MG63 (cell line): ENCODE measurements around the gene DHCR7. TPM values are rescaled to one million over a fixed set of nuclear protein-coding genes. Genes with fewer than 3 reads are reported as not detected.

ENCODE experiments used
- DNase-seq: peaks from one replicate; pipeline ENCODE4 v3.0.0-alpha.2; 2020
- H3K27me3 ChIP-seq: fragments of 250-450 bp; sonication (Bioruptor Pico); 2 replicates; pipeline ENCODE4 v1.5.1; 2020; ENCODE audit warnings: mild to moderate bottlenecking, moderate library complexity
- H3K36me3 ChIP-seq: fragments of 250-450 bp; sonication (Bioruptor Pico); 2 replicates; pipeline ENCODE4 v1.5.1; 2020; ENCODE audit warnings: mild to moderate bottlenecking, moderate library complexity
- H3K4me3 ChIP-seq: fragments of 250-450 bp; sonication (Bioruptor Pico); 2 replicates; pipeline ENCODE4 v1.5.1; 2020; ENCODE audit warnings: mild to moderate bottlenecking, moderate library complexity
- H3K9me3 ChIP-seq: fragments of 250-450 bp; sonication (Bioruptor Pico); 2 replicates; pipeline ENCODE4 v1.5.1; 2020; ENCODE audit warnings: mild to moderate bottlenecking, moderate library complexity
- total RNA-seq: library from RNA; depleted of rRNA; stranded (reverse); fragments of >200 nt; shearing (Covaris generic); gene quantifications from 2 replicates; pipeline ENCODE4 v1.2.3, GENCODE V29; 2014; ENCODE audit warnings: low replicate concordance

DHCR7 gene
- total RNA-seq, 1 experiment from 2014 or later = 32.4 TPM

DNA sequence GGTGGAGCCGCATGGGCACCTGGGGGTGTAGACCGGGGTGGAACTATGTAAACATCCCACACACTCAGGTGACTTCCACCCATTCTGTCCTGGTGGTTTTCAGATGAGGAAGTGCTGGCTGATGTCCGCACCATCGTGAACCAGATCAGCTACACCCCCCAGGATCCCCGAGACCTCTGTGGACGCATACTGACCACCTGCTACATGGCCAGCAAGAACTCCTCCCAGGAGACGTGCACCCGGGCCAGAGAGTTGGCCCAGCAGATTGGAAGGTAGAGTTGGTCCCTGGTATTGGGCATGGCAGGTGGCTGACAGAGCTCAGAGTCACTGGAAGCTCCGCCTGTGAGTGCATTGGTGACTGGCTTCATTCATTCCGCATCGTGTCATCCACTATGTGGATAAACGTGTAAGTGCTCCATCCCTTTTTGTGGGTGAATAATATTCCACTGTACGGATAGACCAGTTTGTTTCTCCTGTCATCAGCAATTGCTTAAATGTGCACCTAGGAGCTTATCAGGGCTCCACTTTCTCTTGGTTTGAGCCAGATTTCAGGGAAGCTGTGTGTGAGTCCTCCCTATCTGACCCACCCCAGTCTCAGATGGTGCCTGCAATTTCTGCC, 34.7 kb upstream of the DHCR7 start:
- H3K36me3 ChIP-seq = no peaks in the 10 kb centered on the region; the same call in 1 of the 2 replicates
- H3K4me3 ChIP-seq = no peak overlapping the region
- no peak for DNase-seq
- H3K9me3 ChIP-seq = no peaks in the 10 kb centered on the region
- H3K27me3 ChIP-seq = no peaks in the 10 kb centered on the region

DNA sequence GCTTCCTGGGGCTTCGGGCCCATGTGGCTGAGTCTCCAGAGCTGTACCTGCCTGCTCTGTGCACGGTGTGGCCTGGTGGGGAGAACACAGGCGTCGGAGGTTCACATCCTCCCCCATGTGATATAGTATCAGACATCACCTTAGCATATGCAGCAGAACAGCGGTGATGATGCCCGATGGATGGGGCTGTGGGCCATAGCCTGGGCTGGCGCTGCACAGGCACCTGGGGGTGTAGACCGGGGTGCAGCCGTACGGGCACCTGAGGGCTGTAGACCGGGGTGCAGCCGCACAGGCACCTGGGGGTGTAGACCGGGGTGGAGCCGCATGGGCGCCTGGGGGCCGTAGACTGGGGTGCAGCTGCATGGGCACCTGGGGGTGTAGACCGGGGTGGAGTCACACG, 34.0 kb upstream of the DHCR7 start:
- no peak for DNase-seq
- no peak overlapping the region for H3K4me3 ChIP-seq
- no peaks in the 10 kb centered on the region for H3K9me3 ChIP-seq
- no peaks in the 10 kb centered on the region for H3K27me3 ChIP-seq
- no peaks in the 10 kb centered on the region; the same call in 1 of the 2 replicates for H3K36me3 ChIP-seq

DNA sequence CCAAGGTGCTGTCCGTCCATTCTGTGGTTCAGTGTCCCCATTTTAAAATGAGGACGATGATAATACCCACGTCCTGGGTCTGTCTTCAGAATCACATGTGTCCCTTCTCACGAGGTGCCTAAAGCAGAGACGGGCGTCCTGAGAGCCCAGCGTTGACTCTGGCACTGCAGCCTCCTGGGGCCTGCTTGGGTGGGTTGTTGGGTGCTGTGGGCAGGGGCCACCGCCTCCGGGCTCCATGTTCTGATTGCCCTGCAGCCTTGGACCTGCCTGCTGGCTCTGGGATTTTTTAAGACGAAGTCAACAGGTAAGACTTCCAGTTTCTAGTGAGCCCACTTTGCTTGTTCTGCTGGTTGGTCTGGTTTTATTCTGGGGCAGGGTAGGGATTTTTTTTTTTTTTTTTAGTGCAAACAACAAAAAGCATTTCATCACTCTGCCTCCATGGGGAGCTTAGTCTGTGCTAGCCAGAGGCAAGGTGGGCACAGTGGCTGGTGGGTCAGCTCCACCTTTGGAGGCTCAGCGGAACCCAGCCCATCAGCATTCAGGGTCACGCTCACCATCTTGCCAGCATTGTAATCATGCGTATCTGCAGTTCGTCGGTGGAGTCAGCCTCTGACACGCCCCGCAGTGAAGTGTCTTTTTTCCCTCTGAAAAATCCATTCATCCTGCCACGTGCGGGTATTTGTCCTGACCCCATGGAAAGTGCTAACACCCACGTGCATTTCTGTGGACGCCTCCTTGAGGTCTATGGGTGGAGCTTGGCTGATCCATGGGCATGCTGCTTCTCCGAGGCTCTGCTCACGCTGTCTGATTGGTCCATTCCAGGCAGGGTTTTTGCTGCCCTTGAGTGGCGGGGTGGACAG, 33.1 kb upstream of the DHCR7 start:
- no peaks in the 10 kb centered on the region; the same call in 1 of the 2 replicates for H3K36me3 ChIP-seq
- DNase-seq = no peak
- no peaks in the 10 kb centered on the region for H3K9me3 ChIP-seq
- H3K4me3 ChIP-seq = no peak overlapping the region
- H3K27me3 ChIP-seq = no peaks in the 10 kb centered on the region

DNA sequence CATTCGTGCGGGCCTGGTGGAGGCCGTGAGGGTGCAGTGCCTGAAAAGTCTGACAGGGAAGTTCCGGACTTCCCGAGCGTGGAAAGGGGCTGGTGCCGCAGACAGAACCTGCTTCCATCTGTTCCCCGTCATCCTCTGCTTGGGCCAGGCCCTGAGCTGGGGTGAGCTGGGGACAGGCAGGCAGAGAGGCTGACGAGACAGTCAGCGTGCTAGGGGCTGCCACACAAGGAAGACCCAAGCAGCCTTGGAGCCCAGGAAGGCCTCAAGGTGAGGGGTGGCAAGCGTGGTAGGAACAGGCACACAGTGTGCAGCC, 30.3 kb upstream of the DHCR7 start:
- Histone ChIP-seq H3K36me3 (no peaks in the 10 kb centered on the region; the same call in 1 of the 2 replicates), H3K9me3 (no peaks in the 10 kb centered on the region), H3K4me3 (no peak overlapping the region), H3K27me3 (no peaks in the 10 kb centered on the region)
- DNase-seq = no peak

DNA sequence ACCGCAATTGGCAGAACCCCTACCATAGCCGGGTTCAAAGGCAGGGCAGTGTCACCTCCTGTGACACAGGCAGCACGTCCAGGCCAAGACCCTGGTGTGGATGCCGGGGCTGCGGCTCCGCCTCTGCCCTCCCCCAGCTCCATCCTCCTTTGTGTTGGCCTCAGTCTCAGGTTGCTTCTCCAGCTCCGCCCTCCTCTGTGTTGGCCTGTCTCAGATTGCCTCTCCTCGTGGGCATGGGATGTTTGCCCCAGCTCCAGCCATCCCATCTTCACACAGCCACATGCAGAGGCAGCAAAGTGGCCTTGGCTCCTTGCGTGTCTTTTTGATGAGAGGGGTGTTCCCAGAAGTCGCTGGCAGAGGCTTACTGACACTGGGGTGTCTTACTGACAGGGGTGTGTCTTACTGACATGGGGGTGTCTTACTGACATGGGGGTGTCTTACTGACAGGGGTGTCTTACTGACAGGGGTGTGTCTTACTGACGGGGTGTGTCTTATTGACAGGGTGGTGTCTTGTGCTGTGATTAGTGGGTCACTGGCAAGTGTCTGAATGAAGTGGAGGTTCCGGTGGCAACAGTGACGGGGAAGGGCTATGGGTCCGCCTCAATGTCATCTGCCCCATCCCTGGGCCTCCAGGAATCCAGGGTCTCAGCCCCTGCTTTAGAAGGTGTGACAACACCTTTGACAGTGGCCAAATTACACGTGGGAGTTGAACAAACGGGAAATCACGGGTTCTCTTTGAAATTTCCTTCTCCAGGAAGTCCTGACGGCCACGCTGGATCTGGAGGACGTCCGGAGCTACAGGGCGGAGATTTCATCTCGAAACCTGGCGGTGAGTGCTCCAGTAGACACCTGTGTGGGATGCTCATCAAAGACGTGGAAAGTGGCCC, 29.7 kb upstream of the DHCR7 start:
- Histone ChIP-seq H3K27me3 (no peaks in the 10 kb centered on the region), H3K9me3 (no peaks in the 10 kb centered on the region), H3K4me3 (no peak overlapping the region), H3K36me3 (no peaks in the 10 kb centered on the region; the same call in 1 of the 2 replicates)
- DNase-seq = no peak

DNA sequence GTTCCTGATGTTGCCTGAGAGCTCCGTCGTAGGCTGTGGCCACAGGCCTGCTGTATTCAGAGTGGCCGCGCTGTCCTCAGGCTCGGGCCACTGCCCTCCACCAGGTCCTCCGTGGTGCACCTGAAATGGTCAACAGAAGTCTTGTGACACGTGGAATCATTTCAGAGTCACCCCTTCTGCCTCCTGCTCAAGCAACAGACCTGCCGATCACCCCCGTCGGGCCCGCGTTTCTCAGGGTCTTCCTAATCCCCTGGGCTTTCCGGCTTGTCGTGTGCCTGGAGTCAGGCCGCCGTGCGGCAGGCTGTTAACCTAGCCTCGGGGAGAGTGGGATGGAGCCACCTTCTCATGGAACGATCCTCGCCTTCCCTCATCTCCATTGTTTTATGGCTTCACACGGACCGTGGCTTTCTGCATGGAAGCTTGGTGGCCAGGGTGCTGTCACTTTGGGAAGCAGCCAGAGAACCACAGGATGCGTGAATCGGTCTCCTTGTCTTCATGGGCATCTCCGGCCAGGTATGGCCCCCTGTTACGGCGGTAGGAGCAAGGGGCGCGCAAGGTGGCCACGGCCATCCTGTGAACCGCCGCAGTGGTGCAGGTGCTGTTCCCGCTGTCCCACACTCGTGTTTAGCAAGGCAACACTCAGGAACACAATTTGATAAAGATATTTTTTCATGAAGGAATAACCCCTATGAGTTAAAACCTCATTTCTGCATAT, 28.9 kb upstream of the DHCR7 start:
- H3K9me3 ChIP-seq = no peaks in the 10 kb centered on the region
- no peak for DNase-seq
- H3K36me3 ChIP-seq = no peaks in the 10 kb centered on the region; the same call in 1 of the 2 replicates
- H3K4me3 ChIP-seq = no peak overlapping the region
- no peaks in the 10 kb centered on the region for H3K27me3 ChIP-seq

DNA sequence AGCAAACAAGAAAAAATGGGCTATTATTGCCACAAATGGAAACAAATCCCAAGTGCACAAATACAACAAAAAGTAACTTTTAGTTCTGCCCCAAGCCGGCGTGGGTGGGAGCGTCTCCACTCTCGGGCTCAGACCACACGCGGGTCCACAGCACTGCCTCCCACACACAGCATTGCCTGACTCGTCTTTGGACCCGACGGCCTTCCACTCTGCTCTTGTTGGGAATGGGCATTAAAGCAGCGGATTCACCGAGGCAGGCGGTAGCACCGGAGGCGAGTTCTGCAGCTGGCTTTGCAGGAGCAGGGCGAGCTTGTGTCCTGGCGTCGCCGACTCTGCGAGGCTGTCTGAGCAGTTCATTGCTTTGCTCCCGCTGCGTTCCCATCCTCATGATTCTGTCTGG, 27.8 kb upstream of the DHCR7 start:
- H3K9me3 ChIP-seq = no peaks in the 10 kb centered on the region
- no peaks in the 10 kb centered on the region for H3K27me3 ChIP-seq
- H3K4me3 ChIP-seq = no peak overlapping the region
- no peak for DNase-seq
- no peaks in the 10 kb centered on the region; the same call in 1 of the 2 replicates for H3K36me3 ChIP-seq

DNA sequence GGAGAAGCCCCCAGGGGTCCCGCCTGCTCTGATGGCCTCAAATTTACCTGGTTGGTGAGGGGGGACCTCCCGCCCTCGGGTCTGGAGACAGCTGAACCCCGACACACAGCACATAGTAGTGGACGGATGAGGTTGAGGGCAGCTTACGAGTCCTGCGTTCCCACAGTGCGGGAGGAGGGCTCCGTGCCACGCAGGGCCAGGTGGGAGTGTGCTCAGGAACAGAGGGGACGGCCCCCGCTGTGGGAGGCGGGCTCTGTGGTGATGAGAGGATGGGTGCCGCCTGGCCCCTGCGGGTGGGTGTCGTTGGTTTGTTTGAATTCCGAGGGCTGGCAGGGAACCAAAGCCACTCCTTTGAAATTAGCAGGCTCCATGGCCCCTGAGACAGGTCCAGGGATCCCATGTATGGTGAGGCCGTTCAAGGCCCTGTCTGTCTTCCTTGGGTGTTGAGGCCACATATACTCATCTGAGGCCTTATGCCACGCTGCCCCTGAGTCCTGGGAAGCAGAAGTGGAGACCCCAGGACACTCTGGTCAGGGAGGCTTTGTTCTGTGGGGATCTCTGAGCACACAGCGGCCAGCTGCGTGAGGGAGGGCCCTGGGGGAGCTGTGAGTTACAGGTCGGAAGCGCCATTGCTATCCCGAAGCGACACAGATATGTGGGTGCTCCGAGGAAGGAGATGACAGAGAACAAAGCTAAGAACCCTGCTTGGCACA, 26.7 kb upstream of the DHCR7 start:
- Histone ChIP-seq H3K36me3 (no peaks in the 10 kb centered on the region; the same call in 1 of the 2 replicates), H3K9me3 (no peaks in the 10 kb centered on the region), H3K27me3 (no peaks in the 10 kb centered on the region), H3K4me3 (no peak overlapping the region)
- DNase-seq = no peak

DNA sequence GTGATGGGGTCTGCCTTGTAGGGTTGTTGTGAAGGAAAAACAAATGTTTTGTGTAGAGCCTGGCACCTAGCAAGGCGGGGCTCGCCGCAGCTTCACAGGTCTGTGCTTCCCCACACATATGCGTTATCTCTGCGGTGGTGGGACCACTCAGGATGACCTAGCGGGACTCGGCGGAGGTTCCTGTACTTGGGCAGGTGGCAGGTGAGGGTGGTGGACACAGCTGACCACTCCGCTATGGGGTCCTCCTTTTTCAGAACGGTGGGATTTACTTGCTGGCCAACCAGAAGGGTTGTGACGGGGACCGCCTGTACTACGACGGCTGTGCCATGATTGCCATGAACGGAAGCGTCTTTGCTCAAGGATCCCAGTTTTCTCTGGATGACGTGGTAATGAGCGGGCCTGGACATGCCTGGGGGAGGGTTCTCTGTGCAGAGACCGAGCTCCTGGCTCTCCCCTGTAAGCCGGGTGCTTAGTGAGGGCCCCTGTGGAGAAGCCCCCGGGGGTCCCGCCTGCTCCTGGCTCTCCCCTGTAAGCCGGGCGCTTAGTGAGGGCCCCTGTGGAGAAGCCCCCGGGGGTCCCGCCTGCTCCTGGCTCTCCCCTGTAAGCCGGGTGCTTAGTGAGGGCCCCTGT, 26.1 kb upstream of the DHCR7 start:
- Histone ChIP-seq H3K4me3 (no peak overlapping the region), H3K9me3 (no peaks in the 10 kb centered on the region), H3K36me3 (no peaks in the 10 kb centered on the region; the same call in 1 of the 2 replicates), H3K27me3 (no peaks in the 10 kb centered on the region)
- no peak for DNase-seq

DNA sequence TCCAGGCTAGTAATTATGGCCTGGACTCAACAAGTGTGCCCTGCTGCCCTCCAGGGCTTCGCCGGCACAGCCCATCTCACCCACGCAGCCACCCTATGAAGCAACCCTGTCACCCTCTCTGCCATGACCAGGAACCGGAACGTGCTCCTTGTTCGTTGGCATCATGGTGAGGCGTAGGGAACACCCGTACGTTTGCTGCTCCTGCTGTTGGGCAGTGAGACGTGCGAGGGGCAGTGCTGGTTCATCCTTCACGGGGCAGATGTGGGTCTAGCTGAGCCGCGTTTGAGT, 25.5 kb upstream of the DHCR7 start:
- H3K4me3 ChIP-seq = no peak overlapping the region
- no peaks in the 10 kb centered on the region; the same call in 1 of the 2 replicates for H3K36me3 ChIP-seq

DNA sequence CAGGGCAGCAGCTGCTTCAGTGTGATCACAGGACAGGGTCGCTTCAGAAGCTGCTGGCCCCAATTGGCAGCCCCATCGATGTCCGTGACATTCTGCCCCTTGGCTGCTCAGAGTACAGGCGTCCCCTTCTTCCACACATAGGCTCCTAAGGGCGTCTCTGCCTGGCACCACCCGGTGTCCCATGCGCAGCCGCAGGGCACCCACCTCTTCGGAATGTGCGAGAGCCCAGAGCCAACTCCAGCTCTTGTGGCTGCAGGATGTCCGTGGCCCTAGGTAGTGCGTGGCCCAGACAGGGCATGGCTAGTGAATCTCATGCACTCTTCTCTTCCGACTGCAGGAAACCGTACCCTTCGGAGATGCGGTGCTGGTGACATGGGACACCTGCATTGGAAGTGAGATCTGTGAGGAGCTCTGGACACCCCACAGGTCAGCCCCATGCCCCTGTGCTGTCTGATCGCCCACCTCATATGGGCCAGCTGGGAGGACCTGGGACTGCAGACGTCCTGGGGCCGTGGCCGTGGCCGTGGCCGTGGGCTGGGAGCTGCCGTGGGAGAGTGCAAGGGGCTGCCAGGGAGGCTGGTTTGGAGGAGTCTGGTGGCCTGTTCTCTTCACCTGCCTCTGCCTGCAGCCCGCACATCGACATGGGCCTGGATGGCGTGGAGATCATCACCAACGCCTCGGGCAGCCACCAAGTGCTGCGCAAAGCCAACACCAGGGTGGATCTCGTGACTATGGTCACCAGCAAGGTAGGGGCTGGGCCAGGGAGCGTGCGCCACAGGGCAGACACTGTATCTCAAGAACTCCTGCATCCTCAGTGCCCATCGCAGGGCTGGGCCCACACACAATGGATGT, 25.0 kb upstream of the DHCR7 start:
- Histone ChIP-seq H3K36me3 (no peaks in the 10 kb centered on the region; the same call in 1 of the 2 replicates), H3K4me3 (no peak overlapping the region), H3K9me3 (no peaks in the 10 kb centered on the region), H3K27me3 (no peaks in the 10 kb centered on the region)
- DNase-seq = no peak

More for the DNA sequence above, 25.5 kb upstream of the DHCR7 start:
- DNase-seq = no peak
- Histone ChIP-seq H3K9me3 (no peaks in the 10 kb centered on the region), H3K27me3 (no peaks in the 10 kb centered on the region)

DNA sequence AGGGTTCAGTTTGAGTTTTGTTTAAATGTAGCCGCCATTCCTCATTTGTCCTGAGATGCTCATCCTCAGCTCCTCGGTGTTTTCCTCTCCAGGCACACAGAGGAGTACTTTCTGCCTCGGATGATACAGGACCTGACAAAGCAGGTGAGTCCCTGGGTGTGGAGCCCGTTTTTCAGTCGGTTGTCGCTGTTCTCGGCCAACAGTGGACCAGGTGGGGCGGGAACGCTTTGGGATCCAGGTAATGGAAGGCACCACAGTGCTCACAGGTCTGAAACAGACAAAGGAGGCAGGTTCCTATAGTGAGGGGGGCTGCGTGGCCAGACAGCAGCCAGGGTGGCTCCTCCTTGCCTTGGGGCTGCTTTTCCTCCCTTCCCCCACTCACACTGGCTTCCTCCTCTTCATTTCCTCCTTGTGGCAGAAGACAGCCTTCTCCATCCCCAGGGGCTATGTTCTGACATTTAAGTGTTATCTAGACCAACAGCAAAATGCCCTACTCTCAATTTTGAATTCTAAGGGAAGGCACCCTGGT, 24.2 kb upstream of the DHCR7 start:
- no peak for DNase-seq
- Histone ChIP-seq H3K36me3 (peaks cover 3% of the 10 kb centered on the region), H3K9me3 (no peaks in the 10 kb centered on the region), H3K4me3 (no peak overlapping the region), H3K27me3 (no peaks in the 10 kb centered on the region)

DNA sequence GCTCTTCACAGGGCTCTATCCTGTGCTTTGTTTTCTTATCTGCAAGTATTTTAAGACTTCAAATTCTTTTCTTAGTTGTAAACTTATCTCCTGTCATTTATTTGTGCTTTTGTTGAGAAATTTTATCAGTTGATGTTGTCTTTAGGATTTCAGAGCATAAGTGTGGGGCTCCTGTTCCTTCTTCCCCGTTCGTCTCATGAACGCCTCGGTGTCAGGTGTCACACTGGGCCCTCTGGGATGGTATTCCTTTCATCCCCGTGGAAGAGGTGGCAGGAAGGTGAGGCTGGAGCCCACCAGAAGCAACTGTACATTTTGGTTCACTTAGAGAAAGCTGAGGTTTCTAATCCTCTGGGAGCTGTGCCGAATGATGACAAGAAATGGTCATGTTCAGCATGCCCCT, 22.8 kb upstream of the DHCR7 start:
- Histone ChIP-seq H3K4me3 (no peak overlapping the region), H3K27me3 (no peaks in the 10 kb centered on the region), H3K36me3 (peaks cover 4% of the 10 kb centered on the region), H3K9me3 (no peaks in the 10 kb centered on the region)
- no peak for DNase-seq

DNA sequence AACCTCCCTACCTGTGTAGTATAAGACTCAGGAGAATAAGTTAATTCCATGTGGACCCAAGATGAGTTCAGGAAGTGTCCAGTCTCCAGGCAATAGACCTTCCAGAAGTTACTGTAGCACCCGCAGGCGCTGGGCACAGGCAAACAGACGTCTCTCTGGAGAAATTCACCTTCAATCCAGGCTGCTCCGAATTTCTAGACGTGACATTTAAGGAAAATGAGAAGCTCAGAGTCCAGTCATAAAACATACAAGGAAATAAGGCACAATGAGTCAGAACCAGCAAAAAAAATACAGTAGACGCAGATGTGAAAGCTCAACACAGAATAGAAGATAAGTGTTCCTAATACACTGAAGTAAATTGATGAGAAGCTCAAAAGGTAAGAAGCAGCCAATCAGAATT, 19.0 kb upstream of the DHCR7 start:
- no peaks in the 10 kb centered on the region for H3K27me3 ChIP-seq
- peaks cover 4% of the 10 kb centered on the region for H3K36me3 ChIP-seq
- no peaks in the 10 kb centered on the region for H3K9me3 ChIP-seq
- DNase-seq = no peak
- H3K4me3 ChIP-seq = no peak overlapping the region

DNA sequence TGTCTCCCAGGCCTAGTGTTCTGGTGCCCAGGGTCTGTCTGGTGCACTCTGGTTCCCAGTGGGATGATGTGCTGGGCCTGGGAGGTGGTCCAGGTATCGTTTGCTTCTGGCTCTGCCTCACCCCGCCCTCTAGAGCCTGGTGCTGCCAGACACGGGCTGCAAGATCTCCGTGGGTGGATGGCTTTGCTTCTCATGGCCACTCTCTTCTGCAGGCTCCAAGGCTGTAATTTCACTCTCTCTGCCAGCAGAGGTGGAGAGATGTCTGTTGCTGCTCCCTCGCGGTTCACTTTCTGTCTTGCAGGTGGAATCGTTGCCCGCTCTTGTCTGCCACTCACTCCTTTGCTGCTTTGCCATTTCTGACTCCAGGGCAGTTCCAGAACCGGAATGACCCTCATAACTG, 18.2 kb upstream of the DHCR7 start:
- Histone ChIP-seq H3K27me3 (no peaks in the 10 kb centered on the region), H3K9me3 (no peaks in the 10 kb centered on the region), H3K36me3 (peaks cover 4% of the 10 kb centered on the region; the same call in 1 of the 2 replicates), H3K4me3 (no peak overlapping the region)
- no peak for DNase-seq
